Ureter (tissue), 1 donor: ENCODE measurements around the gene IFT22. TPM values are rescaled to one million over a fixed set of nuclear protein-coding genes. Genes with fewer than 3 reads are reported as not detected.
"Not testable (repeated sequence)": the region's sequence is repeated elsewhere in the genome, so short reads cannot be mapped to it uniquely, and the experiment has no call there.

Source experiments
- DNase-seq: peaks from one replicate; pipeline ENCODE4 v3.0.0-alpha.2; 2020; ENCODE audit warnings: low spot score
- total RNA-seq: library from RNA; stranded (reverse); gene quantifications from one replicate; pipeline ENCODE4 v1.2.4, GENCODE V29; 2023
- donor health status: DM: yes; HTN: yes; CAD: no.

Gene IFT22
- 25.5 TPM for total RNA-seq

DNA sequence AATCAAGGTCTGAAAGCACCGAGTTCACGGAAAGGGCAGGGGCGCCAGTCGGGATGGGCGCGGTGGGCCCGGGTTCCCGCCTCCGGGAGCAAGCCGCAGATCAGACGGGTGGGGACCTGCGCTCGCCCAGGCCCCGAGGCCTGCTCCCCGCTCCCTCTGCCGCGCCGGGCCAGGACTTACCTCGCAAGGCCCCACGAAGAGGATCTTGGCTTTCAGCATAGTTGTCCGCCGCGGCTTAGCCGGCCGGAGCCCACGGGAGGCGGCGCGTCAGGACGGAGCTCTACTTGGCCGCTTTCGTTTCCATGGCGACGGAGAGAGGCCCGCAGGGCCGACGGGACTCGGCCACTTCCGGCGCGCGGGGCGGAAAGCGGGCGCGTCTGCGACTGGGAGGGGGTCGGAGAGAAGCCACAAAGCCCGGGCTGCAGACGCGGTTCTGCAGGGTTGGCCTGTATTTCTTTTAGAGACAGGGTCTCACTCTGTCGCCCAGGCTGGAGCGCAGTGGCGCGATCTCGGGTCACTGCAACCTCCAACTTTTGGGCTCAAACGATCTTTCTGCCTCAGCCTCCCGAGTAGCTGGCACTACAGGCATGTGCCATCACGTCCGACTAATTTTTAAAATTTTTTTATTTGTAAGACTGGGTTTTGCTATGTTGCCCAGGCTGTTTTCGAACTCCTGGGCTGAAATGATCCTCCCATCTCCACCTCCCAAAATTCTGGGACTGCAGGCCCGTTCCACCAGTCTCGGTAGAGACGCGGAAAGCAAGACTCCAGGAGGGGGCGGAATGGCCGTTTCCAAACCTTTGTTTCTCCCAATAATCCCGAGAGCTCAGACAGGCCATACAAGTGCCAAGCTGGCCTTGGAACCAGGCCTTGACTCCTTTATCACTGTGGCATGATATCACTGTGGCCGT, at the start of gene IFT22:
Gene IFT22 (minus strand): TSS at position 322 of the 911 bp plus-strand sequence. CDS start 103 bp downstream, at position 219.
- peak; percentile 91 for DNase-seq

GRCh38 chr7:101370836-101371235, 49.2 kb upstream of the IFT22 start:
- no peak for DNase-seq

GRCh38 chr7:101368422-101369165, 47.0 kb upstream of the IFT22 start:
- no peak for DNase-seq

GRCh38 chr7:101367676-101368075, 46.1 kb upstream of the IFT22 start:
- no peak for DNase-seq

DNA sequence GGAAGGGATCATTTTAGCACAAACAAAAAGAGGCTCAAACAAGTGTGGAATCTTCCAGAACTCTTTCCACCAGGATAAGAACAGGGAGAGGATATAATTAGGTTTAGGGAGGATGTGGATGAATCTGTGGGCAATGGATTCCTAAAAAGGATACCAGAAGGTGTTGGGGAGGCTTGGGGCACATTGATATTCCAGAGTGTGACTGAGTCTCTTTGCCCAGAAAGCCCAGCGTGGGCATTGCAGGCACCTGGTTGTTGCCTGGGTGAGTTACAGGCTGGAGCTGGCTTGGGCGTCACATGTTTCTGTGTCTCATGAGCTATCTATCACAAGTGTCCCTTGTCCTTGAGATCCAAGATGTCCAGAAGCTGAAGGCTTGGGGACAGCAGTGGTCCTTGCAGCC, 44.3 kb upstream of the IFT22 start:
- DNase-seq = no peak

DNA sequence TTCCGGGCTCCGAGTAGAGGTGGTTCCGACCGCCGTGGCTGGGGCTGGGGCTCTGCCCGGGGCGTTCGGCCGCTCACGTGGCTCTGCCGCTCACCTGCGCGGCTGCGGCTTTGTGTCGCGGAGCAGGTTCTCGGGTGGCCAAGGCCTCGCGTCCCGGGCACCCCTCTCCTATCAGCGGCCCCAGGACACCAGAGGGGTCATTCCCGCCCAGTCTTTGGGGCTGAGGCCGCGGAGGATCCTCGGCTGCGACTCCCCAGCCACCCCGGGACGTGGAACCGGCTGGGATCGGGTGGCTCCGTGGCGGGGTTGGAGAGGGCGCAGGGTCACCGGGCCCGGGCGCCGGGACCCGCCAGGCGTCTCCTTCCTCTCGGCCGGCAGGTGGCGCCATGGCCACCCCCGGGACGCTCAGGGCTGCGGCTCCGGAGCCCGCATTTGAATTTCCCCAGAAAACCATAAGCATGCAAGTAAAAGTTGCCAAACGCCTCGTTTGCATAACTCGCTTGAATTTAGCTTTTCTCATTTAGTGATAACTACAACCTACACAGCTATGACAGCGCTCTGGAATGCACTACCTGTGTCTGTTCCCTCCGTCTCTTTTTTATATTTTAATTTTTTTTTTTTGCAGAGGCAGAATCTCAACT, 42.2 kb upstream of the IFT22 start:
- peak; percentile 64 for DNase-seq

- no peak for DNase-seq
These were observed 41.7 kb upstream of the IFT22 start for GRCh38 chr7:101363196-101363733.

DNA sequence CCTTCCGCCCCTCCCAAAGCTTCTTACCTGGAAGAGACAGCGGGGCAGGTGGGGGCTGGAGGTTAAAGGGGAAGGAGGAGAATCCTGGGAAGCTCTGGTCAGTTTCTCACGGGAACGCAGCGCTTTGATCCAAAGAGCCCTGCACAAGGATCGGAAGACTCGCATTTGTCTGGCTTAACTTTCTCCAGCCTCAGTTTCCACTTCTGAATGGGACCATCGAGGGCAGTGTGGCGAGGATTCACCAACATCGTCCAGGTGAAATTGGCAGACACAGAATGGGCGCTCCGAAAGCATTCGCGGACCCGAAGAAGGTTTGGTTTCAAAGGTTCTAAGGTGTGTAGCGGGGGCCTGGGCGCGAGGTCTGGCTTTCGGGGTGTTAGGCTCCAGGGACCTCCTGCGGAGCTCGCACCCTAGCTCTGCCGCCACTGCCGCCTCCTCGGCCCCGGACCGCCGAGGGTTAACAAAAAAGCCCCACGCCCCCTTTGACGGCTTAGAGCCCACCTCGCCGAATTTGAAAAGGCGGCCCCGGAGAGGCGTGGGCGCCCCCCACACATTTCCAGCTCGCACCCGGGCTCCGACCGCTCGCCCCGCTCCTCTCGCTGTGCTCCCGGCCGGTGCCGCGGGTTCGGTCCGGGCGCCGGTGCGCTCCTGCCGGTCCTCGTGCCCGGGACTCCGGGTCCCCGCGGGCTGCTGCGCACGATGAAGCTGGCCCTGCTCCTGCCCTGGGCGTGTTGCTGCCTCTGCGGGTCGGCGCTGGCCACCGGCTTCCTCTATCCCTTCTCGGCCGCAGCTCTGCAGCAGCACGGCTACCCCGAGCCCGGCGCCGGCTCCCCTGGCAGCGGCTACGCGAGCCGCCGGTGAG, 41.0 kb upstream of the IFT22 start, which contains the start of gene COL26A1:
Gene COL26A1 (plus strand): TSS at position 542 of the 862 bp plus-strand sequence. CDS start 158 bp downstream, at position 700.
- no peak for DNase-seq

- no peak for DNase-seq
These were observed 35.8 kb upstream of the IFT22 start for GRCh38 chr7:101357433-101357832.

GRCh38 chr7:101352920-101353308, 31.3 kb upstream of the IFT22 start:
- no peak for DNase-seq

GRCh38 chr7:101349300-101349699, 27.7 kb upstream of the IFT22 start:
- DNase-seq = not testable (repeated sequence)

- DNase-seq = not testable (repeated sequence)
These were observed 26.9 kb upstream of the IFT22 start for GRCh38 chr7:101348456-101349067.

DNA sequence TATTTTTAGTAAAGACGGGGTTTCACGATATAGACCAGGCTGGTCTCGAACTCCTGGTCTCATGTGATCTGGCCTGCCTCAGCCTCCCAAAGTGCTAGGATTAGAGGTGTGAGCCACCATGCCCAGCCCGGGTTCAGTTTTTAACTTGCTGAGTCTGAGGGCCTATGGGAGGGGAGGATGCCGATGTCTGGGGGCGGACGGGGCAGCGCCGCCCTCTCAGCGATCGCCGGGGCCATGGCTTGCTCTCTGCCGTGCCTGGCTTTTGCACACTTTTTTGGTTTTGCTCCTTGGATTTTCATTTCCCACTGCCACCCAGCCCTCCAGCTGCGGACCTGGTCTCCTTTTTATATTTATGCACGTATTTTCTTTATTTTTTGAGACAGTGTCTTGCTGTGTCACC, 25.9 kb upstream of the IFT22 start:
- no peak for DNase-seq

DNA sequence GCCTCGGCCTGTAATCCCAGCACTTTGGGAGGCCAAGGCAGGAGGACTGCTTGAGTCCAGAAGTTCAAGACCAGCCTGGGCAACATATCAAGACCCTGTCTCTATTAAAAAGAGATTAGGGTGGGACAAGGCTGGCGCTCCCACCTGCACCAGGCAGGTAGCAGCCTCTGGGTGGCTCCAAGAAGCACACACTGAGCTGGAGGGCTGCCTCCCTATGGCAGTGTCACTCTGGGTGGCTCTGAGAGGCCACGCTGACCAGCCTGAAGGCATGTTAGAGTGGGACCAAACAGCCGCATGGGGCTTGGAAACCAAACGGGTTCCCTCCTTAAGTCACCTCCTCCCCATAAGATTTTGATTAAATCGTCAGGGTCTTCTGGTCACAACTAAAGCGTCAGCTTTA, 21.3 kb upstream of the IFT22 start:
- no peak for DNase-seq

GRCh38 chr7:101340379-101340778, 18.8 kb upstream of the IFT22 start:
- DNase-seq = no peak

DNA sequence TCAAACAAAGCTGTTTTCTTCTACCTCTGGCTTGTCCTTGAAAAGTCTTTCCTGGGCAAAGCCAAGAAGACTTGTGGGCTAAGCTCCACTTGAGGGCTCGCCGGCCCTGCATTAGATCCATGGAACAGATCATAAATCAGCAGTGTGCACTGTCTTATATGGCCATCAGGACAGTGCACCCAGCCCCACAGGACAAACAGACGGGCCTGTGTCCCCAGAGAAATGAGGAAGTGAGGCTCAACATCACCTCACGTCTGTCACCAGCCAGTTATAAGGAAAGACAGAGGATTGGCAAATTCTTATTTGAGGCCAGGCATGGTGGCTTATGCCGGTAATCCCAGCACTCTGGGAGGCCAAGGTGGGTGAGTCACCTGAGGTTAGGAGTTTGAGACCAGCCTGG, 12.3 kb upstream of the IFT22 start:
- no peak for DNase-seq

DNA sequence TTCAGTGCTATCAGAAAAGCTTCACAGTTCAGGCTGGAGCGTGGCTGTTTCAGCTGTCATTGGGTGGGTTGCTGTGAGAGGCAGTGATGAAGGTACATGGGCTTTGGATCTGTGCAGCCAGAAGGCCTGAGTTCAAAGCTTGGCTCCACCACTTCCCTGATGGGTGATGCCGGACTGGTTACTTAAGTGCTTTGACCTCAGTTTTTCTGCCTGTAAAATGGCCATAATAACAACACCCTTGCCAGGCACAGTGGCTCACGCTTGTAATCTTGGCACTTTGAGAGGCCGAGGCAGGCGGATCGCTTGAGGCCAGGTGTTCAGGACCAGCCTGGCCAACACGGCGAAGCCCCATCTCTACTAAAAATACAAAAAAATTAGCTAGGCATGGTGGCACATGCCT, 10.4 kb upstream of the IFT22 start:
- DNase-seq = no peak

- DNase-seq = no peak
These were observed 8.4 kb upstream of the IFT22 start for GRCh38 chr7:101330011-101330484.

GRCh38 chr7:101328159-101328558, 6.5 kb upstream of the IFT22 start:
- DNase-seq = no peak

DNA sequence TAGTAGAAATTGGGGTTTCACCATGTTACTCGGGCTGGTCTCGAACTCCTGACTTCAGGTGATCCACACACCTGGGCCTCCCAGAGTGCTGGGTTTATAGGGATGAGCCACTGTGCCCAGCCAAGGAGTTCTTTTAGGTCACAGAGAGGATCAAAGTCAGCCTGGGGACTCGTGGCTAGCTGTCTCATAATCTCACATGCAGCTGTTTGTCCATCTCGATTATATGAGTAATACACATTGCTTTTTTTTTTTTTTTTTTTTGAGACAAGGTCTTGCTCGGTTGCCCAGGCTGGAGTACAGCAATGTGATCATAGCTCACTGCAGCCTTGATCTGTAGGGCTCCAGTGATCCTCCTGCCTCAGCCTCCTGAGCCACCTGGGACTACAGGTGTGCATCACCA, 2.2 kb downstream of the IFT22 start:
- no peak for DNase-seq
